GM12874 (cell line): Measurements from ENCODE around the gene LRRFIP1.

ENCODE experiments used
- CTCF ChIP-seq: IDR thresholded peaks from 2 replicates; pipeline ENCODE4 v1.5.1; 2011; ENCODE audit warnings: low read depth, mild to moderate bottlenecking, control low read depth, low read length, moderate library complexity; ENCODE audit not compliant: insufficient read depth

LRRFIP1 gene

DNA sequence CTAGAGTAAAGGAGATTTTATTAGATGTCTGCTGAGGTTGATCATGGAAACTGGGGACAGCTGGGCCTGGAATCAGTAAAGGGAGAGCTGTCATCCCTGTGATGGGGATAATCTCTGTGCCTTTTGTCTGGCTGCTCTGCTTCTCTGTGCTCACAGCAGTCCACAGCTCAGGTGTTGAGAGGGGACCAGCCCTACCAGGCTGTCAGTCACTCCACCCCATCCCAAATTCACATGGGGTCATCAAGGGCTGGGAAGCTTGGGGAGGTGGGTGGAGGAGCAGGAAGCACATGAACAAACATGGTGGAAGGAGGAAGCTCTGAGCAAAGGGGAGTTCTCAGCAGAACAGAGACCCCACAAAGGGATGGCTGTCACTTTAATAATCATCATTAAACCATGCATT lies 13.7 kb upstream of the LRRFIP1 start:
- no peak for TF ChIP-seq CTCF

DNA sequence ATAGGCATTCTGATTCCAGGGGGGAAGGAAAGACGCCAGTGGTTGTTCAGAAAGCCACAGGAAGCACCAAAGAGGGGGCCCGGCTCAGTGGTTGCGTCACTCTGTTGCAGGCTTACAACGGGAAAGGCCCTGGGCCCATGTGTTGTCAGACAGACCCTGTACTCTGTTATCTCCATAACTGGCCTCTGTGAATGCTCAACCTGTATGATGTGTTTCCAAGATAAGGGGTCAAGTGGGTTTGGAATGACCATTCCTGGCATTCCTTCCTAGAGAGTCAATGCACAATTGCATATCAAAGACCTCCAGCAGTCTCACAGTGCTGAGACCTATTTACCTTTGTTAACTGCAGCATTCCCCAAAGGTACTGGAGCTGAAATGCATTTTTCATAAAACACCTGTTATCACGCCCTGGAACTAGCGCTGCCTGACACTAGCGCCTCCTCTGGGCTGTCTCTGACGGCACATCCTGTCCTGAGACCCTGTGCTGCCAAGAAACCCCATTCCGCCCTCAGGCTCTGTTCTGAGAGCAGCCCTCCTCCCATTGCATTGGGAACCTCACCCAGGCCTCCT lies 13.2 kb upstream of the LRRFIP1 start:
- 0 out of 2 replicates have a peak, but pooled peaks have one; percentile 13 for TF ChIP-seq CTCF

- no peak for TF ChIP-seq CTCF
Measured at GRCh38 chr2:237615631-237616249, 11.6 kb upstream of the LRRFIP1 start.

DNA sequence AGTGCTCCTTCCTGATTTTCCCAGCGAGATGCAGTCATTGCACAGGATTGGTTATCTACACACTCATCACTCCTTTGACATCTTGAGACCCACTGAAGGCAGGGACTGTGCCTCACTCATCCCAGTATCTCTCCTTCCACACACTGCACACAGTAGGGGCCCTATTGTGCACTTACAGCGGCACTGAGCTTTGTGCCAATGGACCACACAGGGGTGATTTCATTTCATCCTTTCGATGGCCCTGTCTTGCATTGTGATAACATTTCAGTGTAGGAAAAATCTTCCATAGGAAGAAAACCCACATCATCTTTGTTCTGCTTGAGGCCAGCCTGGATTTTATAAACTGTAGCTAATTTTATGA lies 11.0 kb upstream of the LRRFIP1 start:
- TF ChIP-seq CTCF, result no peak

- TF ChIP-seq CTCF, result no peak
Measured at GRCh38 chr2:237616734-237617586, 10.4 kb upstream of the LRRFIP1 start.

- no peak for TF ChIP-seq CTCF
Measured at GRCh38 chr2:237617587-237617982, 9.8 kb upstream of the LRRFIP1 start.

- TF ChIP-seq CTCF, result no peak
Measured at GRCh38 chr2:237618449-237618848, 8.9 kb upstream of the LRRFIP1 start.
